ENCODE data around the gene CAMKMT.

Gene CAMKMT

GRCh38 chr2:44550561-44550960 is 188.8 kb downstream of the CAMKMT start:
- Histone ChIP-seq H3K27ac (ENCODE audit: low read depth, low read length) (no peak overlapping the region), H3K27me3 (ENCODE audit: control insufficient read depth, insufficient read depth, low read length) (no peaks in the 10 kb centered on the region), H3K9ac (ENCODE audit: low read depth, low read length) (no peak overlapping the region), H3K9me3 (ENCODE audit: control insufficient read depth, insufficient read depth, low read length) (no peaks in the 10 kb centered on the region), H3K4me3 (ENCODE audit: low read depth, low read length) (no peak overlapping the region), H3K4me1 (ENCODE audit: control insufficient read depth, insufficient read depth, low read length) (peaks cover 40% of the 10 kb centered on the region), H3K36me3 (ENCODE audit: control insufficient read depth, insufficient read depth, low read length) (no peaks in the 10 kb centered on the region; the same call in 1 of the 2 replicates)

GRCh38 chr2:44551497-44551896 is 189.8 kb downstream of the CAMKMT start:
- no peak overlapping the region for H3K9ac ChIP-seq (ENCODE audit: low read depth, low read length)

GRCh38 chr2:44553456-44553855 is 191.7 kb downstream of the CAMKMT start:
- H3K27me3 ChIP-seq (ENCODE audit: control insufficient read depth, insufficient read depth, low read length): no peaks in the 10 kb centered on the region
- H3K27ac ChIP-seq (ENCODE audit: low read depth, low read length): no peak overlapping the region
- peaks cover 12% of the 10 kb centered on the region for H3K4me1 ChIP-seq (ENCODE audit: control insufficient read depth, insufficient read depth, low read length)

More at GRCh38 chr2:44551497-44551896, 189.8 kb downstream of the CAMKMT start:
- no peak overlapping the region for H3K27ac ChIP-seq (ENCODE audit: low read depth, low read length)
- H3K27me3 ChIP-seq (ENCODE audit: control insufficient read depth, insufficient read depth, low read length): no peaks in the 10 kb centered on the region
- peaks cover 31% of the 10 kb centered on the region for H3K4me1 ChIP-seq (ENCODE audit: control insufficient read depth, insufficient read depth, low read length)
- no peaks in the 10 kb centered on the region for H3K9me3 ChIP-seq (ENCODE audit: control insufficient read depth, insufficient read depth, low read length)
- no peaks in the 10 kb centered on the region; the same call in 1 of the 2 replicates for H3K36me3 ChIP-seq (ENCODE audit: control insufficient read depth, insufficient read depth, low read length)
- no peak overlapping the region for H3K4me3 ChIP-seq (ENCODE audit: low read depth, low read length)

GRCh38 chr2:44555700-44556099 is 194.0 kb downstream of the CAMKMT start:
- Histone ChIP-seq H3K4me1 (ENCODE audit: control insufficient read depth, insufficient read depth, low read length) (no peaks in the 10 kb centered on the region), H3K9me3 (ENCODE audit: control insufficient read depth, insufficient read depth, low read length) (no peaks in the 10 kb centered on the region), H3K27ac (ENCODE audit: low read depth, low read length) (no peak overlapping the region), H3K9ac (ENCODE audit: low read depth, low read length) (no peak overlapping the region), H3K27me3 (ENCODE audit: control insufficient read depth, insufficient read depth, low read length) (no peaks in the 10 kb centered on the region), H3K4me3 (ENCODE audit: low read depth, low read length) (no peak overlapping the region), H3K36me3 (ENCODE audit: control insufficient read depth, insufficient read depth, low read length) (no peaks in the 10 kb centered on the region)

More at GRCh38 chr2:44553456-44553855, 191.7 kb downstream of the CAMKMT start:
- Histone ChIP-seq H3K9me3 (ENCODE audit: control insufficient read depth, insufficient read depth, low read length) (no peaks in the 10 kb centered on the region), H3K4me3 (ENCODE audit: low read depth, low read length) (no peak overlapping the region), H3K36me3 (ENCODE audit: control insufficient read depth, insufficient read depth, low read length) (no peaks in the 10 kb centered on the region; the same call in 1 of the 2 replicates), H3K9ac (ENCODE audit: low read depth, low read length) (no peak overlapping the region)

- H3K9ac ChIP-seq (ENCODE audit: low read depth, low read length): no peak overlapping the region
- no peaks in the 10 kb centered on the region for H3K9me3 ChIP-seq (ENCODE audit: control insufficient read depth, insufficient read depth, low read length)
- H3K27ac ChIP-seq (ENCODE audit: low read depth, low read length): no peak overlapping the region
Measured at GRCh38 chr2:44559108-44559507, 197.4 kb downstream of the CAMKMT start.

GRCh38 chr2:44560352-44560751 is 198.6 kb downstream of the CAMKMT start:
- Histone ChIP-seq H3K4me1 (ENCODE audit: control insufficient read depth, insufficient read depth, low read length) (no peaks in the 10 kb centered on the region), H3K9ac (ENCODE audit: low read depth, low read length) (no peak overlapping the region), H3K4me3 (ENCODE audit: low read depth, low read length) (no peak overlapping the region), H3K27me3 (ENCODE audit: control insufficient read depth, insufficient read depth, low read length) (no peaks in the 10 kb centered on the region), H3K36me3 (ENCODE audit: control insufficient read depth, insufficient read depth, low read length) (no peaks in the 10 kb centered on the region), H3K27ac (ENCODE audit: low read depth, low read length) (no peak overlapping the region), H3K9me3 (ENCODE audit: control insufficient read depth, insufficient read depth, low read length) (no peaks in the 10 kb centered on the region)

More at GRCh38 chr2:44559108-44559507, 197.4 kb downstream of the CAMKMT start:
- no peaks in the 10 kb centered on the region for H3K36me3 ChIP-seq (ENCODE audit: control insufficient read depth, insufficient read depth, low read length)
- no peak overlapping the region for H3K4me3 ChIP-seq (ENCODE audit: low read depth, low read length)
- no peaks in the 10 kb centered on the region for H3K4me1 ChIP-seq (ENCODE audit: control insufficient read depth, insufficient read depth, low read length)
- no peaks in the 10 kb centered on the region for H3K27me3 ChIP-seq (ENCODE audit: control insufficient read depth, insufficient read depth, low read length)

- H3K9ac ChIP-seq (ENCODE audit: low read depth, low read length): no peak overlapping the region
- H3K4me3 ChIP-seq (ENCODE audit: low read depth, low read length): no peak overlapping the region
- H3K36me3 ChIP-seq (ENCODE audit: control insufficient read depth, insufficient read depth, low read length): no peaks in the 10 kb centered on the region
- H3K9me3 ChIP-seq (ENCODE audit: control insufficient read depth, insufficient read depth, low read length): no peaks in the 10 kb centered on the region
- H3K27me3 ChIP-seq (ENCODE audit: control insufficient read depth, insufficient read depth, low read length): no peaks in the 10 kb centered on the region
- no peak overlapping the region for H3K27ac ChIP-seq (ENCODE audit: low read depth, low read length)
- no peaks in the 10 kb centered on the region for H3K4me1 ChIP-seq (ENCODE audit: control insufficient read depth, insufficient read depth, low read length)
Measured at GRCh38 chr2:44560941-44561340, 199.2 kb downstream of the CAMKMT start.

GRCh38 chr2:44562737-44563136 is 201.0 kb downstream of the CAMKMT start:
- Histone ChIP-seq H3K4me1 (ENCODE audit: control insufficient read depth, insufficient read depth, low read length) (no peaks in the 10 kb centered on the region), H3K9me3 (ENCODE audit: control insufficient read depth, insufficient read depth, low read length) (no peaks in the 10 kb centered on the region)

GRCh38 chr2:44564752-44565151 is 203.0 kb downstream of the CAMKMT start:
- Histone ChIP-seq H3K9me3 (ENCODE audit: control insufficient read depth, insufficient read depth, low read length) (no peaks in the 10 kb centered on the region), H3K4me3 (ENCODE audit: low read depth, low read length) (no peak overlapping the region), H3K27ac (ENCODE audit: low read depth, low read length) (no peak overlapping the region), H3K9ac (ENCODE audit: low read depth, low read length) (no peak overlapping the region), H3K4me1 (ENCODE audit: control insufficient read depth, insufficient read depth, low read length) (no peaks in the 10 kb centered on the region), H3K36me3 (ENCODE audit: control insufficient read depth, insufficient read depth, low read length) (no peaks in the 10 kb centered on the region), H3K27me3 (ENCODE audit: control insufficient read depth, insufficient read depth, low read length) (no peaks in the 10 kb centered on the region)

More at GRCh38 chr2:44562737-44563136, 201.0 kb downstream of the CAMKMT start:
- H3K27me3 ChIP-seq (ENCODE audit: control insufficient read depth, insufficient read depth, low read length): no peaks in the 10 kb centered on the region
- no peak overlapping the region for H3K9ac ChIP-seq (ENCODE audit: low read depth, low read length)
- H3K36me3 ChIP-seq (ENCODE audit: control insufficient read depth, insufficient read depth, low read length): no peaks in the 10 kb centered on the region
- no peak overlapping the region for H3K4me3 ChIP-seq (ENCODE audit: low read depth, low read length)
- no peak overlapping the region for H3K27ac ChIP-seq (ENCODE audit: low read depth, low read length)

- Histone ChIP-seq H3K27me3 (ENCODE audit: control insufficient read depth, insufficient read depth, low read length) (no peaks in the 10 kb centered on the region), H3K9ac (ENCODE audit: low read depth, low read length) (no peak overlapping the region), H3K4me3 (ENCODE audit: low read depth, low read length) (no peak overlapping the region), H3K4me1 (ENCODE audit: control insufficient read depth, insufficient read depth, low read length) (peaks cover 4% of the 10 kb centered on the region; the same call in 1 of the 2 replicates), H3K27ac (ENCODE audit: low read depth, low read length) (no peak overlapping the region), H3K9me3 (ENCODE audit: control insufficient read depth, insufficient read depth, low read length) (no peaks in the 10 kb centered on the region), H3K36me3 (ENCODE audit: control insufficient read depth, insufficient read depth, low read length) (no peaks in the 10 kb centered on the region)
Measured at GRCh38 chr2:44566059-44566458, 204.3 kb downstream of the CAMKMT start.

GRCh38 chr2:44569491-44569890 is 207.7 kb downstream of the CAMKMT start:
- no peaks in the 10 kb centered on the region for H3K27me3 ChIP-seq (ENCODE audit: control insufficient read depth, insufficient read depth, low read length)
- peaks cover 9% of the 10 kb centered on the region; the same call in 1 of the 2 replicates for H3K4me1 ChIP-seq (ENCODE audit: control insufficient read depth, insufficient read depth, low read length)
- H3K36me3 ChIP-seq (ENCODE audit: control insufficient read depth, insufficient read depth, low read length): no peaks in the 10 kb centered on the region
- H3K9ac ChIP-seq (ENCODE audit: low read depth, low read length): no peak overlapping the region
- no peak overlapping the region for H3K27ac ChIP-seq (ENCODE audit: low read depth, low read length)
- no peaks in the 10 kb centered on the region for H3K9me3 ChIP-seq (ENCODE audit: control insufficient read depth, insufficient read depth, low read length)
- H3K4me3 ChIP-seq (ENCODE audit: low read depth, low read length): no peak overlapping the region

All from HUES48 (cell line).